Activated T-cell treated with anti-CD3 and anti-CD28 coated beads, Interleukin-2, amount 50 U/mL, for 72 hours (primary cell): ENCODE data around the gene ERC1. TPM values are rescaled to one million over a fixed set of nuclear protein-coding genes. Genes with fewer than 3 reads are reported as not detected.

Source experiments
- ATAC-seq, 2 donors: fragments of 150-1000 bp; cut with Tn5 transposase; replicated peaks in 1 of 2; 2 replicates each; pipeline ENCODE4 v1.10.0; 2021; ENCODE audit warnings: moderate library complexity in 2 of 2, mild to moderate bottlenecking in 1 of 2
- DNase-seq, 2 donors: peaks; one replicate each; pipeline ENCODE4 v3.0.0; 2021 to 2022; ENCODE audit warnings: mixed read lengths in 1 of 2
- H3K27ac Mint-ChIP-seq: one replicate; pipeline ENCODE4 v1.8.0; 2022; ENCODE audit warnings: mild to moderate bottlenecking, moderate library complexity, mixed read lengths
- H3K27me3 Mint-ChIP-seq: one replicate; pipeline ENCODE4 v1.8.0; 2022; ENCODE audit warnings: low read depth, mixed read lengths
- H3K36me3 Mint-ChIP-seq, 2 donors: one replicate each; pipeline ENCODE4 v1.8.0; 2022; ENCODE audit warnings: mixed read lengths in 2 of 2, mild to moderate bottlenecking in 1 of 2; ENCODE audit not compliant: insufficient read depth in 2 of 2
- H3K4me1 Mint-ChIP-seq: one replicate; pipeline ENCODE4 v1.8.0; 2022; ENCODE audit warnings: low read depth, mixed read lengths
- H3K4me3 Mint-ChIP-seq, 2 donors: one replicate each; pipeline ENCODE4 v1.8.0; 2022; ENCODE audit warnings: mild to moderate bottlenecking in 2 of 2, mixed read lengths in 2 of 2, moderate library complexity in 2 of 2
- H3K9me3 Mint-ChIP-seq, 2 donors: one replicate each; pipeline ENCODE4 v1.8.0; 2022; ENCODE audit warnings: mixed read lengths in 2 of 2
- total RNA-seq, 2 donors: library from RNA; stranded (reverse); gene quantifications; one replicate each; pipeline ENCODE4 v1.2.3, GENCODE V29; 2022

Gene ERC1
- 10 to 100 TPM; 27.5 to 28.9 TPM for total RNA-seq

DNA sequence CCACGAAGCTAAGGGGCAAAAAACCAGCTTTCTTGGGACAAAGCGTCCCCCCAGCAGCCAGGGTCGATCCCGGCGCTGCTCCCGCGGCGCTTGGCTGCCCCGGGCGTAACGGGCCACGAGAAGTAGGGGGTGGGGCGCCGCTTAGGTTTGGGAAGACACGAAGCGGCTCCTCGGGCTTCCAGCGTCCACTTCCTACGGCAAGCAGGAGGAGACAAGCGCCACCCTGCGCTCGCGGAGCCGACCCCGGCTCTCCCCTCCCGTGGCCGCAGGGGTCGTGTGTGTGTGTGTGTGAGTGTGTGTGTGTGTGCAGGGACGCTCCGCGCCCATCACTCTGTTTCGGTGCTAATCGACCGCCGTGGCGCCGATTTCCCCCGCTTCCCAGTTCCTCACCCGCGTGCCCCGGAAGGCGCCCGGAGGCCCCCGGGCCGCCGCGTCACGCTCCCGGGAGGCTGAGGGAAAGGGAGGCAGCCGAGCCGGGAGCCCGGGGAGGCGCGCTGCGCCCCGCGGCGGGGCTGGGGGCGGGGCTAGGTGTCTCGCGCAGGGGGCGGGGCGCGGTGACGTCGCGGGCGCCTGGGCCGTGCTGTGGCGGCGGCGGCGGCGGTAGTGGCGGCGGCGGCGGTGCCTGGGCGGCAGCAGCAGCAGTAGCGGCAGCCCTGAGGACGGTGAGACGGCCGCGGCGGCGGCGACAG, at the start of gene ERC1:
TSS of gene ERC1 (plus strand) at position 563 of the 689 bp plus-strand sequence. CDS start 36,681 bp downstream, outside the sequence.
- Mint-ChIP-seq H3K27me3 (no peaks in the 10 kb centered on the region), H3K27ac (peak within 1 kb of the TSS; percentile 96), H3K4me1 (peaks cover 54% of the 10 kb centered on the region)

DNA sequence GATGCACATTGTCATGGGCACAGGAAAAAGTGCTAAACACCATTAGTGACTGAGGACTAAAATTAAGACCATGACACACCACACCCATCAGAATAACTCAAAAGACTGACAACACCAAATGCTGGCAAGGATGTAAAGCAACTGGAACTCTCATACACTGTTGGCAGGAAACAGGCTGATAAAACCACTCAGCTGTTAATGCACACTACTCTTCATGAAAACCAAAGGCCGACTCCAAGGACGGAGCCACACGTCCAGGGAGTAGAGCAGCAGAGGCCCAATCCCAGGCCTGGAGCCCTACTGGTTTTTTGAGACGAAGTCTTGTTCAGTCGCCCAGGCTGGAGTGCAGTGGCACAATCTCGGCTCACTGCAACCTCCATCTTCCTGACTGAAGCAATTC, 48.0 kb upstream of the ERC1 start:
- Mint-ChIP-seq H3K4me3 (no peak overlapping the region), H3K4me1 (peaks cover 50% of the 10 kb centered on the region), H3K27me3 (no peaks in the 10 kb centered on the region), H3K27ac (no peak overlapping the region), H3K36me3 (peaks cover 3 to 33% of the 10 kb centered on the region in 2 donors), H3K9me3 (no peaks in the 10 kb centered on the region)
- DNase-seq: no peak
- ATAC-seq: no peak

More for the DNA sequence above, at the start of gene ERC1:
- peaks cover 0 to 5% of the 10 kb centered on the region in 2 donors for H3K36me3 Mint-ChIP-seq
- H3K9me3 Mint-ChIP-seq: no peaks in the 10 kb centered on the region
- peak; percentile 82 to 92 for DNase-seq
- ATAC-seq: peak; percentile 87 to 90
- H3K4me3 Mint-ChIP-seq: peak within 1 kb of the TSS; percentile 95 to 99

DNA sequence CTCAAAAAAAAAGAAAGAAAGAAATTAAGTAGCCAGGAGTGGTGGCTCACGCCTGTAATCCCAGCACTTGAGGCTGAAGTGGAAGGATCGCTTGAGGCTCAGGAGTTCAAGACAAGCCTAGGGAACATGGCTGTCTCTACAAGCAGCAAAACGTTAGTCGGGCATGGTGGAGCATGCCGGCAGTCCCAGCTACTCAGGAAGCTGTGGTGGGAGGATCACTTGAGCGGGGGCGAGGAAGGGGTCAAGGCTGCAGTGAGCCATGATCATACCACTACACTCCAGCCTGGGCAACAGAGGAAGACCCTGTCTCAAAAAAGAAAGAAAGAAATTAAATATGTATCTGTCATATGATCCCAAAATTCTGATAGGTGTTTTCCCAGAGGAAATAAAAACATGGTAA, 46.8 kb upstream of the ERC1 start:
- Mint-ChIP-seq H3K9me3 (no peaks in the 10 kb centered on the region), H3K36me3 (peaks cover 3 to 33% of the 10 kb centered on the region in 2 donors), H3K27me3 (no peaks in the 10 kb centered on the region), H3K4me1 (peaks cover 58% of the 10 kb centered on the region), H3K27ac (peak overlapping the region; percentile 78), H3K4me3 (peak overlapping the region; percentile 14 to 35)
- DNase-seq (no peak), ATAC-seq (no peak)

DNA sequence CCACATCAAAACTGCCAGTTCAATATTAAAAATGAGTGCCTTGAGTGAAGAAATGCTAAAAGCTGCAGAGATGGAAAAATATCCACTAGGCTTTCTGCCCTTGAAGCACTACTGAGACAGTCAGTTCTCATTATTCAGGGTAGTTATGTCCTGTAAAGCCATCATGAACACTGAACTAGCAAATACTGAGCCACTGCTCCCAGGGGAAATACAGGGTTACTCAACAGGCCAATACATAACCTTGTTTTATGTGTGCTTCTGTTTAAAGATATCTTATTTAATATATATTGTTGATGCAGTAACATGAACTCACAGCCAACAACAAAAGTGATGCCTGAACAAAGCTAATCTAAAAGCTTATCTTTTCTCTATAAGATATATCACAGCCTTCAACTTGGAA, 44.8 kb upstream of the ERC1 start:
- Mint-ChIP-seq H3K4me3 (peak overlapping the region; percentile 38 to 60), H3K4me1 (peaks cover 48% of the 10 kb centered on the region)

DNA sequence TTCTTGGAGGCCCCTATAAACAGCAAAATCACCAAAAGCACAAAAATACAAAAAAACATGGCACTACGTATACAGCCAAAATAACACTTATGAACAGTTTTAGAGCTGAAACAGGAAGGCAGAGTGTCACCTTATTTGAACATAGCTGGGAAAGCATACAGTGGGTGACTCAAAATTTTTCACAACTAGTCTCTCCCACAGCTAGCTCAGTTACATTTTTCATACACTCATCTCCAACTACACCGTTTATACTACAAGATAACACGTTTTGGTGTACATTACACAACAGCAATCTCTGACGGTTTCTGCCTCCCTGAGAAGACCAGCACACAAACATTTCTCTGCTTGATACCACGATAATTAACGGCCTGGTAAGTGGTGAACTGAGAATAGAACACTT, 44.4 kb upstream of the ERC1 start:
- Mint-ChIP-seq H3K9me3 (no peaks in the 10 kb centered on the region), H3K27ac (peak overlapping the region; percentile 56), H3K36me3 (peaks cover 3 to 19% of the 10 kb centered on the region in 2 donors), H3K27me3 (no peaks in the 10 kb centered on the region), H3K4me3 (peak overlapping the region; percentile 38 to 60), H3K4me1 (peaks cover 48% of the 10 kb centered on the region)
- DNase-seq (peak in 1 of 2 donors; percentile 9), ATAC-seq (peak in 1 of 2 donors; percentile 27)

More for the DNA sequence above, 44.8 kb upstream of the ERC1 start:
- H3K27me3 Mint-ChIP-seq: no peaks in the 10 kb centered on the region
- DNase-seq (no peak), ATAC-seq (no peak)
- no peaks in the 10 kb centered on the region for H3K9me3 Mint-ChIP-seq
- peak overlapping the region; percentile 56 for H3K27ac Mint-ChIP-seq
- H3K36me3 Mint-ChIP-seq: peaks cover 3 to 19% of the 10 kb centered on the region in 2 donors

DNA sequence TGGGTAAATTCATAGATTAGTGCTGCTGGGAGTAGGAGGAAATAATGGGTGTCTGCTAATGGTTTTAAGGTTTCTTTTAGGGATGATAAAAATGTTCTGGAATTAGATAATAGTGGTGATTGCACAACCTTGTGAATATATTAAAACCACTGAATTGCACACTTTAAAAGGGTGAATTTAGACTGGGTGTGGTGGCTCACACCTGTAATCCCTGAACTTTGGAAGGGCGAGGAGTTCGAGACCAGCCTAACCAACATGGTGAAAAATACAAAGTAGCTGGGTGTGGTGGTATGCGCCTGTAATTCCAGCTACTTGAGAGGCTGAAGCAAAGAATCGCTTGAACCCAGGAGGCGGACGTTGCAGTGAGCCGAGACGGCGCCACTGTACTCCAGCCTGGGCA, 42.8 kb upstream of the ERC1 start:
- Mint-ChIP-seq H3K27ac (peak overlapping the region; percentile 92), H3K9me3 (no peaks in the 10 kb centered on the region), H3K4me3 (peak overlapping the region; percentile 97 to 99), H3K4me1 (peaks cover 45% of the 10 kb centered on the region), H3K36me3 (peaks cover 3 to 17% of the 10 kb centered on the region in 2 donors), H3K27me3 (no peaks in the 10 kb centered on the region)
- no peak for DNase-seq
- no peak for ATAC-seq

DNA sequence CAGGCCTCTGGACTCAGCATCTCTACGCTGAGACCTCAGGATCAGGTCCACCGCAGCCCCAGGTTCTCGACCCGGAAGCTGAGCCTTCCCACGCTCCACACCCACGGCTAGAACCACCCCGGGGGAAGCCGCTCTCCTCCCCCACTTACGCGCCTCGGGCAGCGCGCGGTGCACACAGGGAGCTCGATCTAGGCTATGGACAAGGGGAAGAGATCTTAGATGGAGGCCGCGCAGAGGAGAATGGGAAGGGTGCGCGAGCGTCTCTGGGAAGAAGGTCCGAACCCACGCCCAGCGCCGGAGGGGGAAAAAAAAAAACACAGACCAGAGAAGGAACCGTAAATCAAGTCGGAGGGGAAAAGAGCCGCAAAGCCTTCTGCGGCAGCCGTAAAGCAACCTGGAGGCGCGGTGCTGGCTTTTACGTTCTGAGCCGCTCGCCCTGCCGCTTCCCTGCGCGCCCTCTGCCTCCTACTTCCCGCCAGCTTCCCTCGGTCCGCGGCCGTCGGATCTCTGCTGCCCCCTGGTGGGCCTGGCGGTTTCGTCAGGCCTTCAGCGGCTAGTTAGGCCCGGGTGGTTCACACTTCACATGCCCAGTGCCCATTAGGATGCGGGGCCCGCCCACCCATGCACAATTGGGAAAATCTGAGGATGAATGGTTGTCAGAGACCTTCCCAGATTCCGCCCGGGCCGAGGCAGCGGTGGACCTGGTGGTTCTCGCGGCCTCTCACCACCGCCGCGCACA, 41.4 kb upstream of the ERC1 start, which contains the start of gene RAD52:
TSS of gene RAD52 (minus strand) at position 242 of the 739 bp plus-strand sequence. CDS start 16,636 bp downstream, outside the sequence.
- H3K36me3 Mint-ChIP-seq: peaks cover 3 to 15% of the 10 kb centered on the region in 2 donors
- peak within 1 kb of the TSS; percentile 87 for H3K27ac Mint-ChIP-seq
- peak within 1 kb of the TSS; percentile 97 to 99 for H3K4me3 Mint-ChIP-seq
- no peaks in the 10 kb centered on the region for H3K27me3 Mint-ChIP-seq
- no peaks in the 10 kb centered on the region for H3K9me3 Mint-ChIP-seq
- ATAC-seq: peak; percentile 86 to 87
- peak; percentile 98 for DNase-seq
- peaks cover 31% of the 10 kb centered on the region for H3K4me1 Mint-ChIP-seq

DNA sequence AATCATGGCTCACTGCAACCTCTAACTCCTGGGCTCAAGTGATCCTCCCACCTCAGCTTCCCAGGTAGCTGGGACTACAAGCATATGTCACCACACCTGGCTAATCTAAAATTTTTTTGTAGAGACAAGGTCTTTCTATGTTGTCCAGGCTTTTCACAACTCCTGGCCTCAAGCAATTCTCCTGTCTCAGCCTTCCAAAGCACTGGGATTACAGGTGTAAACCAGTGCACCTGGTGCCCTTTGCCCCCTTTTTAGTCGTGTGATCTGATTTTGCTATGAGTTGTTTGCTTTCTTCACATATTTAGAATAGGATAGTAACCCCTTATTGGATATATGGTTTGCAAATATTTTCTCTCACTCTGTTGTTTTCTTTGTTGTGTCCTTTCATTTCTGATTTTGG, 39.8 kb upstream of the ERC1 start:
- Mint-ChIP-seq H3K27ac (peak overlapping the region; percentile 78), H3K9me3 (no peaks in the 10 kb centered on the region), H3K4me1 (peaks cover 21% of the 10 kb centered on the region), H3K36me3 (peaks cover 3 to 13% of the 10 kb centered on the region in 2 donors), H3K27me3 (no peaks in the 10 kb centered on the region), H3K4me3 (peak overlapping the region; percentile 55 to 68)
- no peak for DNase-seq
- no peak for ATAC-seq

DNA sequence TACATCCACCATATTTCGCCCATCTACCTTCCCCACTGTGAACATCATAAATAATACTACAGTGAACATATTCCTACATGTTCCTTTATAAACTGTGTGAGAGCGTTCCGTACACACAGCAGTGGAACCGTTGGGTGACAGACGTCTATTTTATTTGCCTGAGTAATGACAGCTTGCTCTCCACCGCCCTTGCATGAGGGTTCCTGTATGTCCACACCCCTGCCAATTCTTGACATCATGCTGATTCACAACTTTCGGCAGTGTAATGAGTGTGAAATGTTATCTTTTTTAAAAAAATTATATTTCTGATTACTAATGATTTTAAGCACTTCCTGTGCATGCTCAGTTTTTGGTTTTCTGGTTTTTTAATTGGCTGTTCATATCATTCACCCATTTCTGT, 37.2 kb upstream of the ERC1 start:
- Mint-ChIP-seq H3K4me1 (peaks cover 4% of the 10 kb centered on the region), H3K9me3 (no peaks in the 10 kb centered on the region), H3K27me3 (no peaks in the 10 kb centered on the region), H3K36me3 (peaks cover 0 to 6% of the 10 kb centered on the region in 2 donors), H3K4me3 (no peak overlapping the region), H3K27ac (no peak overlapping the region)
- ATAC-seq (no peak), DNase-seq (peak in 1 of 2 donors; percentile 12)

DNA sequence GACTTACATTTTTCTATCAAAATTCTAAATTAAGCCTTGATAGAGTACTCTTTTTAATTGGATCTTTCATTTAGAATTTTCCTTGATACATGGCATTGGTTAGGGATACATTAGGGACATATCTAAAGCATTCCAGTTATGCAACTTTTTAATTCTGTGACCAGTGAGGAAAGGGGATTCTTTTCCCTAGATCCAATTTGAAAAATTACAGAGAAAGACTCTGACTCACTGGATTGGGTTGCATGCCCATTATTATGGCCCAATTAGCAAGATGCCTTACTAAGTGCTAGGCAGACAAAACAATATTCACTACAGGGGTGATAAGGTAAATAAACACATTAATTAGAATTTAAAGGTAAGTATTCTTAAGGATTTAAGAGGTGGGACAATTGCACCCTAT, 36.3 kb upstream of the ERC1 start:
- no peaks in the 10 kb centered on the region for H3K27me3 Mint-ChIP-seq
- no peaks in the 10 kb centered on the region for H3K9me3 Mint-ChIP-seq
- no peaks in the 10 kb centered on the region for H3K36me3 Mint-ChIP-seq
- no peak for ATAC-seq
- no peak for DNase-seq
- no peak overlapping the region for H3K4me3 Mint-ChIP-seq
- no peak overlapping the region for H3K27ac Mint-ChIP-seq
- no peaks in the 10 kb centered on the region for H3K4me1 Mint-ChIP-seq

DNA sequence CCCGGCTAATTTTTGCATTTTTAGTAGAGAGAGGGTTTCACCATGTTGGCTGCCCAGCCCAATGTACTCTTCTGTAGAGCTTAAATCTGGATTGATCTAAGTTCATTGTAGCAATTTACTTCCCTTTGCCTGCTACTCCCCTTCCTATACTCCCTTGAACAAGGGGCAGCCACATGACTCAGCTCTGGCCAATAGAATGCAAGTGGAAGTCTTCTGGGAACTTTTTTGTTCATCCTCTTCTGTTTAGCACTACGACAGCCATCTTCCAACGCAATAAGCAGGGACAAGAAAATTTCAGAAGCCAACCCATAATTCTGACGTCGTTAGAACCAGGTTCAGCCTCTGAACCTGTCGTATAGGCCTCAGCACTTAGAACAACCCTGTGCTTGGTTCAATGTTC, 35.1 kb upstream of the ERC1 start:
- H3K27ac Mint-ChIP-seq: no peak overlapping the region
- H3K4me1 Mint-ChIP-seq: no peaks in the 10 kb centered on the region
- H3K4me3 Mint-ChIP-seq: no peak overlapping the region
- H3K36me3 Mint-ChIP-seq: no peaks in the 10 kb centered on the region
- ATAC-seq: no peak
- DNase-seq: no peak
- no peaks in the 10 kb centered on the region for H3K27me3 Mint-ChIP-seq
- H3K9me3 Mint-ChIP-seq: no peaks in the 10 kb centered on the region

DNA sequence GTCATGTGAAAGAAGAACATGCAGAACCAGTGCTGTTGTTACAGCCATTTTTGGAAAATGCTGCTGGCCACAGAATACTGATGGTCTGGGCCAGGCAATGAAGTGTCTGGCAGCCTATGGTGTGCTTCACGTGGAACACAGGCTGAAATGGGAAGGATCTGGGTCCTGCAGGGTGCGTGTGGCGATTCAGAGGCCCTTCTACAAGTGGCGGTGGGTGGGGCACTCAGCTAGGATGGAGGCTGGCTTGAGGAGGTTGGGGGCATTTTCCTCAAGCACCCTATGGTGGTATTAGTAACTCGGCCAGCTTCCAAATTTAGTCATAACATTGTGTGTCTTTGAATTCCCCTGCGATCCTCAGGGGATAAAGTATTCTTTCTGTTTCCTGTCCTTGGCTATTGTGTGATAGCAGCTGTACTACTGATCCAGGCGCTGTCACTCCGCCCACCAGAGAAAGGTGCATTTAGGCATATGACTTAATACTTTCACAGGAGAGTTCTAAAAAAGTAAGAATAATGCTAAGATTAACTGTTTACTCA, 32.4 kb upstream of the ERC1 start:
- Mint-ChIP-seq H3K4me3 (no peak overlapping the region), H3K4me1 (no peaks in the 10 kb centered on the region), H3K27me3 (no peaks in the 10 kb centered on the region), H3K27ac (no peak overlapping the region), H3K9me3 (no peaks in the 10 kb centered on the region), H3K36me3 (no peaks in the 10 kb centered on the region)
- DNase-seq (no peak), ATAC-seq (no peak)

DNA sequence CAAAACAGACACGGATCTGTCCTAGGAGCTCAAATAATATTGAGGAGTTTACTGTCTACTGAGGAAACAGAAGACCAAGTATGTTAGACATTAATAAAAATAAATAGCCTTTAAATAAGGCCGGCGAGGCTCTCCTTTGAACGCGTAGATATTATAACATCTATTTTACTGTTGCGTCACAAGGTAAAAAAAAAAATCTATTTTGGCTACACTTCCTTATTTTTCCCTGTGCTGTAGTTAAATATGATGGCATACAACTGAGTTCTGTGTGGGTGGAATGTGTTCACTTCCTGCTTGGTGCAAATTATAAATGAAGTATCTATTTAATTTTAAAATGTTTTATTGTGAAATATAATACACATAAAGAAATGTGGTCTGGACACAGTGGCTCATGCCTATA, 24.3 kb upstream of the ERC1 start:
- Mint-ChIP-seq H3K9me3 (no peaks in the 10 kb centered on the region), H3K36me3 (no peaks in the 10 kb centered on the region), H3K27ac (no peak overlapping the region), H3K27me3 (no peaks in the 10 kb centered on the region), H3K4me3 (no peak overlapping the region), H3K4me1 (no peaks in the 10 kb centered on the region)
- ATAC-seq (no peak), DNase-seq (no peak)
